Iris pigment epithelial cell (primary cell): ENCODE measurements around the gene MAP3K21.

Experiments
- DNase-seq: peaks from one replicate; pipeline ENCODE4 v3.0.0-alpha.2; 2011; ENCODE audit warnings: low read depth

Gene MAP3K21

GRCh38 chr1:233359431-233359830 is 31.9 kb downstream of the MAP3K21 start:
- DNase-seq = no peak

GRCh38 chr1:233359905-233360304 is 32.4 kb downstream of the MAP3K21 start:
- DNase-seq = no peak

GRCh38 chr1:233360525-233361102 is 33.1 kb downstream of the MAP3K21 start:
- no peak for DNase-seq

DNA sequence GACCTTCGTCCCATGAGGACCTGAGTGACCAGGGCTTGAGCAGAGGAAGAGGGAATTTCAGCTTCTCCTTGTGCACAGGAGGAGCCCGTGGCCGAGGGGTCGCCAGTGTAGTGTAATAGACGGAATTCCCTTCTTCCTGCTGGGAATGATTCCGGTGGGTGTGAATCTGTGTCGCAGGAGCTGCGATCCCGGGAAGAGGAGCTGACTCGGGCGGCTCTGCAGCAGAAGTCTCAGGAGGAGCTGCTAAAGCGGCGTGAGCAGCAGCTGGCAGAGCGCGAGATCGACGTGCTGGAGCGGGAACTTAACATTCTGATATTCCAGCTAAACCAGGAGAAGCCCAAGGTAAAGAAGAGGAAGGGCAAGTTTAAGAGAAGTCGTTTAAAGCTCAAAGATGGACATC is 34.4 kb downstream of the MAP3K21 start:
- DNase-seq = no peak

DNA sequence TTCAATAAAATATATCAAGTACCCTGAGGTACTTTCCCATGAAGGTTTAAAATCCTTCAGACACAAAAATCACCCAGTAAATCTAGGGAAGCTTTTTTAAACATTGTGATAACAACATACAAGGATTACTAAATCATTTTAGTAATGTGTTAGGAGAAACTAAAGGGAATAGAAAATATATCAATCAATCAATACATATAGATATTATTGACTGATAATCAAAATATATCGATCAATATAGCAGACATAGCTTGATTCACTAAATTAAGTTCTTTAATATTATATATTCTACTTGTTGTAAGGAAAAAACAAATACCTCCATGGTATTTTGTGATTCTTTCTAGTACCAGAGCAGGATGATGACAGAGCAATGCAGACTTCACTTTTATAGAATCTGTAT is 35.2 kb downstream of the MAP3K21 start:
- DNase-seq = no peak

GRCh38 chr1:233364026-233364425 is 36.5 kb downstream of the MAP3K21 start:
- no peak for DNase-seq

DNA sequence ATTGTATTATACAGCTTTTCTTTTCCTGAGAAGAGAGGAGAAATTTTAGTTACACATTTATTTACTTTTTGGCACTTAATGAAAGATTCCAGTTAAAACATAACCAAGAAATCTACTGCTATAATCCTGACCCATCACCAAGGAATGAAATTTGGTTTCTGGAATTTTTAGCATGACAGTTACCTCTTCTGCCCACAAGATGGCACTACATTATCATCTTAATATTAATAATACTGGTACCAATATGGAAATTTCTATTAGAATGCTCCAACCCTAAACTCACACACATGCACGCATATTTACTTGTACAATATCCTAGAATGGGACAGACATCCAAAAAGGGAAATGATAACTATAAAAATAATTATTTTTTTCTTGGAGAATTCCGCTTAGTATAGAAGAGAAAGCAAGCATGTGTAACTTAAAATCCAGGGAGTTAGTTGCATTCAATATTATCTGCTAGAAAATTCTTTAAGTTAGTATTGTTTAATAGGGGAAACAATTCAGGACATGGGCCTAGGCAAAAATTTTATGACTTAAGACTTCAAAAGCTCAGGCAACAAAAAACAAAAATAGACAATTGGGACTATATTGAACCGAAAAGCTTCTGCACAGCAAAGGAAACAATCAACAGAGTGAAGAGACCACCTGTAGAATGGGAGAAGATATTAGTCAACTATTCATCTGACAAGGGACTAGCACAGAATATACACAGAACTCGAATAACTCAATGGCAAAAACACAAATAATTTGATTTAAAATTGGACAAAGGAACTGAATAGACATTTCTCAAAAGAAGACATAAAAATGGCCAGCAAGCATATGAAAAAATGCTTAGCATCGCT is 37.4 kb downstream of the MAP3K21 start:
- DNase-seq = peak; percentile 18

GRCh38 chr1:233366575-233366974 is 39.1 kb downstream of the MAP3K21 start:
- DNase-seq = no peak

DNA sequence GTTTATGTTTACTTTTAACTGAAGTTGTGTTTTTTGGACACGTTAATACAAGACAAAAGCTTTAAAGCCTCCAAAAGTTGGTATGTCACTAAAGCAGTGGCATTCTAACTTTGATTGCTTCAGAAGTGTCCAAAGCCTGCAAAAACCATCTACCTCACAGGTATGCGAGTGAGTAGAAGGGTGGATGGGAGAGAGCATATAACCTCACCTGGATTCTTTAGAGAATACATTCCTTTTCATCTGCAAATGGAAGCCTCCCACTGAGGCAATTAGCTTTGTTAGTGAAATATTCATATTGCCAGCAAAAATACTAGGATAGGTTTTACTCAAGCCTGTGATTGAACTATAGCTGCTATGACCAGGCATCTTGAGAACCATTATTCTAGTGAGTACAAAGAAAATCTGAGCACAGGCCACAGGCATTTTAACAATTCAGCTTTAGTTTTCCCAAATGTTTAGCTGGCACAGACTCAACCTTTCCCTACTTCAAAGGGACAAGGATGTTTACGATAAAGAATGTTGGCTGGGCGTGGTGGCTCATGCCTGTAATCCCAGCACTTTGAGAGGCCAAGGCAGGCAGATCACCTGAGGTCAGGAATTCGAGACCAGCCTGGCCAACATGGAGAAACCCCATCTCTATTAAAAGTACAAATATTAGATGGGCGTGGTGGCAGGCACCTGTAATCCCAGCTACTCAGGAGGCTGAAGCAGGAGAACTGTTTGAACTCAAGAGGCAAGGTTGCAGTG is 39.7 kb downstream of the MAP3K21 start:
- DNase-seq = peak; percentile 15

GRCh38 chr1:233368106-233368788 is 40.7 kb downstream of the MAP3K21 start:
- DNase-seq = peak; percentile 44

DNA sequence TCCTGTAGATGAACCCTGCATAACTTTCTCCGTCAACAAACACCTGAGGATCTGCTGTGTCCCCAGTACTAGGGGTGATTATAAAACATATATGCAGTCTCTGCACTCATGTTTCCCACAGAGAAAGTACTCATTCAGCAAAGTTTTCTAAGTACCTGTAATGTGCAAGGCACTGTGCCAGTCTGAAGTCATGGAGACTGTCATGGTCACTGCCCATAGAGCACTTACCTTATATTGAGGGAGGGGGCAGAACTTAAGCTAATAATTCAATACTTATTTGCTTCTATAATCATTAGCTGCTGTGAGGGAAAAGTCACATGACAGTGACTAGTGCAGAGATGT is 41.2 kb downstream of the MAP3K21 start:
- DNase-seq = no peak

- DNase-seq = no peak
Measured at GRCh38 chr1:233372218-233373120, 44.9 kb downstream of the MAP3K21 start.

DNA sequence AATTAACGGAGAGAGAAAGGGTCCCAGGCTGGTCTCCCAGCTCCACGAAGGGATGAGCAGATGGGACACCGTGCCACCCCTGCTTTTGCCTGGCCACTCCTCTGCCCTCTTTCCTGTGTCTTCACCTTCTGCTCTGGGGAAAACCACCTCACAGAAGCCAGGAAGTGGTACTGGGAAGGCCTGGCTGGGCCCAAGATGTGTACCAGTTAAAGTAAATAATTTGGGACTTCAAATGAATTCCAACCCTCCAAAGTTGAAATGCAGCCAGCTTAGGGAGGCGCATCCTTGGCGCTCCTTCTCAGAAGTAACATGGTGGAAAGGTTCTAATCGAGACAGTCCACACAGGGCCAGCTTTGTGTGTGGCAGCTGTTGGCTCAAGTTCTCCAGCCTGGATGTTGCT is 45.7 kb downstream of the MAP3K21 start:
- DNase-seq = no peak

DNA sequence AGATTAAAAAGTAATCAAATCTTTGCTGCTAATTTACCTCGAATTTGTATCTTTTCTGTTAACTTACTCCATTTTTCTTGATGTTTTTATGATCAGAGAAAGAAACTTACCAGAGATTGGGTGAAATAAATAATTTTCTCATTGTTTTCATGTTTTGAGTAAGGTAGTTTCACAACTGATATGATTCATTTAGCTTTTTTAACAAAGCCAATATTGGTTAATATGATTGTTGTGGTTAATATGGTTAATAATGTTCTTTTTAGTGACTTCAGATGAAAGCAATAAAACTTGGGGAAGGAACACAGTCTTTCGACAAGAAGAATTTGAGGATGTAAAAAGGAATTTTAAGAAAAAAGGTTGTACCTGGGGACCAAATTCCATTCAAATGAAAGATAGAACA is 48.1 kb downstream of the MAP3K21 start:
- no peak for DNase-seq

- no peak for DNase-seq
Measured at GRCh38 chr1:233376382-233377110, 49.0 kb downstream of the MAP3K21 start.

GRCh38 chr1:233379869-233380438 is 52.4 kb downstream of the MAP3K21 start:
- no peak for DNase-seq

GRCh38 chr1:233381806-233382205 is 54.3 kb downstream of the MAP3K21 start:
- no peak for DNase-seq

GRCh38 chr1:233383984-233384383 is 56.5 kb downstream of the MAP3K21 start:
- DNase-seq = no peak

DNA sequence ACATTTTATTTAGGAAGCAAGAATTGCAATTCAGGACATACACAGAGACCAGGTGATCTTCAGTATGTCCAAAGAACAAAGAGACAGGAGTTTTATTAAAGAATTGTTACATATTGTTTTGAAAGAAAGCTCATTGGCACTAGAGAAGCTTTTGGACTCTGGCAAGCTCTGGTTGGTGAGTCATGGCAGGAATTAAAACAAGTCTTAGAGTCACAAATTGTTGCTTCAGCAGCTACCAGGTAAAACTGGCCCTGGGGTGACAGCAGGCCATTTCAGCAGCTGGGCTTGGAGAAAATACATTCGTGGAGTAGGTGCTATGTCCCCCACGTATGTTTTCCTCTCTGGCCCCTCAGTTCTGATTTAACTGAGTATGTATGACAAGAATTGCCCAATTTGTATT is 58.8 kb downstream of the MAP3K21 start:
- DNase-seq = peak; percentile 16

- DNase-seq = no peak
Measured at GRCh38 chr1:233387585-233387984, 60.1 kb downstream of the MAP3K21 start.
